Mucosa of stomach (tissue), 1 donor: ENCODE results near the gene CCDC184.

Source experiments
- H3K27me3 ChIP-seq: one replicate; pipeline ENCODE4 v1.7.0; 2013; ENCODE audit warnings: mild to moderate bottlenecking, low read length; ENCODE audit not compliant: control insufficient read depth, insufficient read depth
- H3K36me3 ChIP-seq: one replicate; pipeline ENCODE4 v1.7.0; 2013; ENCODE audit warnings: low read length; ENCODE audit not compliant: control insufficient read depth, insufficient read depth
- H3K4me1 ChIP-seq: one replicate; pipeline ENCODE4 v1.7.0; 2013; ENCODE audit warnings: mild to moderate bottlenecking, low read length; ENCODE audit not compliant: control insufficient read depth, insufficient read depth
- H3K4me3 ChIP-seq: one replicate; pipeline ENCODE4 v1.7.0; 2013; ENCODE audit warnings: low read length
- H3K9ac ChIP-seq: one replicate; pipeline ENCODE4 v1.7.0; 2013; ENCODE audit warnings: mild to moderate bottlenecking, low read length, moderate library complexity
- H3K9me3 ChIP-seq: one replicate; pipeline ENCODE4 v1.7.0; 2013; ENCODE audit warnings: mild to moderate bottlenecking, low read length, moderate library complexity; ENCODE audit not compliant: control insufficient read depth
- donor health status: Pancreatic carcinoma.

The CCDC184 gene

DNA sequence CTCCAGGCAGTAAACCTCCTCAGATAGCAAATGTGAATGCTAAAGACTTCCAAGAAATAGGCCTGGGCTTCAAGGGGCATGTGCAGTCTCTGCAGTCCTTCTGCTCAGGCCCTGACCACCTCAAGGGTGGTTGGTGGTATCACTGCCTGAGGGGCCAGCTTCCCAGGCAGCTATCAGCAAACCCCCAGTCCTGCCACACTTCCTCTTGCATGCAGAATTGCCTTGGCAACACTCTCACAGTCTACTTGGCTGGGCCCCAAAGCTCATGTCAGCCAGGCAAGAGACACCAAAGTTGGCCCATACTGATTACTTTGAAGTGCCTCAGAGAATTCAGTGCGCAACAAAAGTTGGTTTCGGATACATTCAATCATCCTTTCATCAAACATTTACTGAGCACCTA, 22.6 kb upstream of the CCDC184 start:
- Histone ChIP-seq H3K27me3 (no peaks in the 10 kb centered on the region), H3K9ac (no peak overlapping the region), H3K4me1 (no peaks in the 10 kb centered on the region), H3K9me3 (no peaks in the 10 kb centered on the region), H3K36me3 (no peaks in the 10 kb centered on the region), H3K4me3 (no peak overlapping the region)

DNA sequence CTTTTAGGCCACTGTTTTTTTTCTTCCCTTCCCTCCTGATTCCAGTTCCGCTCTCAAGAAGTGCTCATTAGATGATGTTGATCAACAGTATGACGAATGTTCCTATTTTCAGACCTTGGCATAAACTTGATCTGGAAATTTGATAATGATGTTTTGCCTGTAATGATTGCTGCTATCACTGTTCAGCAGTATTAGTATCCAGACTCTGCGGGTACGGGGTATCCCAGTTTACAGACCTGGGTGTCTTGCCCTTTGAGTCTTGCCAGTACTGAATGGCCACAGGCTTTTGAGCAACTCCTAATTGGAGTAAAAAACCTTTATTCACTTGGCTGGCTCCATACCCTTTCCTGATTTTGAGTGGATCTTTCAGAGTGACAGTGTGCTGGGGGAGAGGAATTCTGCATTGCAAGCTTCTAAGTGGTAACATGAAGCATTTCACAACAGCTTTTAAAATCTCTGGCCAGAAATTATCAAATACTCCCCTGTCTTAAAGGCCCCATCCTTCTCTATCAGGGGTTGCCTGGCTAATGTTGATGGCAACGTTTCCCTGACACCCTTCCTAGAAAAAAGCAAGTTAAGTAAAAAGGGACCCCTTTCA, 20.2 kb upstream of the CCDC184 start:
- no peaks in the 10 kb centered on the region for H3K9me3 ChIP-seq
- H3K4me3 ChIP-seq = no peak overlapping the region

DNA sequence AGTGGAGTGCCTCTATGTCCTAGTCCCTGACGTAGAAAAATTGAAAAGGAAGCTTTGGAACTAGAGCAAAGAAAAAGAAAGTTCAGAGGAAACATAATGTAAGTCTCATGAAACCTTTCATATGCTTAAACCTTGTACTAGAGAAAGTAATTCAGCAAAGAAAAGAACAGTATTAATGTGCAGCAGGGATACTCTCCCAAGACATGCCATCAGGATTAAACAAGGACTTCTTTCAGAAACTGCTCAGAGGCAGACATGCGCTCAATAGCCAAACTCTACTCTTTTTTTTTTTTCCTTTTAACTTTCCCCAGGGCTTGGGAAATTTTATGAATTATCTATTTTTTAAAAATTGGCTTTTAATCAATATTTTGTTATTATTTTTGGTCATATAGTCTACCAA, 19.0 kb upstream of the CCDC184 start:
- Histone ChIP-seq H3K36me3 (no peaks in the 10 kb centered on the region), H3K27me3 (no peaks in the 10 kb centered on the region), H3K9ac (no peak overlapping the region), H3K4me1 (no peaks in the 10 kb centered on the region), H3K9me3 (no peaks in the 10 kb centered on the region), H3K4me3 (no peak overlapping the region)

More for the DNA sequence above, 20.2 kb upstream of the CCDC184 start:
- Histone ChIP-seq H3K4me1 (no peaks in the 10 kb centered on the region), H3K27me3 (no peaks in the 10 kb centered on the region), H3K9ac (no peak overlapping the region), H3K36me3 (no peaks in the 10 kb centered on the region)

DNA sequence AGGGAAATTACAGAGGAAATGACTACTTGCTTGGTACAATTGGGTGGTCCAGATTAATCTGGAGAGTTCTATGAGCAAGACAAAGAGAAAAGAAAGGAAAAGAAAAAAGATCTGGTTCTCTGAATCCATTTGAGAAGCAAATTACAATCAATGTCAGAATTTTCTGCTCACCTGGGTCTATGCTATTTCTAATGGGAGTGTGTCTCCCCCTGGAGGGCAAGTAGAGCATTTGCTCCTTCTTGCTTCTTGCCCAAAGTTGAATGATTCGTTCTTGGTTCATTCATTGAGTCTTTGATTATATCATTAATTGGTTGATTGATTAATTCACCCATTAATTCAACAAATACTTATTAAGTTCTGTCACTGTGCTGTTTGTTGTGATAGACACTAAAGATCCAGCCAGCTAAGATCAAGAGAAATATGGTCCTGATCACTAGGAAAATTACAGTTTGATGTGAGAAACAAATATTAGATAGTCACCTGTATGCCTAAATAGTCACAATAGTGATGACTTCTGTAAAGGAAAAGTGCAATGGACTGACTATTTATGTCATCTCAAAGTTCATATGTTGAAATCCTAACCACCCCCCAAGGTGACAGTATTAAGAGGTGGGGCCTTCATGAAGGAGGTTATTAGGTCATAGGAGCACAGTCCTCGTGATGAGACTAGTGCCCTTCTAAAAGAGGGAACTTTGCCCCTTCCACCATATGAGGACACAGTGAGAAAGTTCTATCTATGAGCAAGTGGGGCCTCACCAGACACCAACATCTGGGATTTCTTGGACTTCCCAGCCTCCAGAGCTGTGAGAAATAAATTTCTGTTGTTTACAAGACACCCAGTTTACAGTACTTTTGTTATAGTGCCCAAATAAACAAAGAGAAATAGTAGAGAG, 18.1 kb upstream of the CCDC184 start:
- no peaks in the 10 kb centered on the region for H3K4me1 ChIP-seq
- H3K36me3 ChIP-seq = no peaks in the 10 kb centered on the region
- no peaks in the 10 kb centered on the region for H3K27me3 ChIP-seq
- no peak overlapping the region for H3K4me3 ChIP-seq
- no peak overlapping the region for H3K9ac ChIP-seq
- H3K9me3 ChIP-seq = no peaks in the 10 kb centered on the region

DNA sequence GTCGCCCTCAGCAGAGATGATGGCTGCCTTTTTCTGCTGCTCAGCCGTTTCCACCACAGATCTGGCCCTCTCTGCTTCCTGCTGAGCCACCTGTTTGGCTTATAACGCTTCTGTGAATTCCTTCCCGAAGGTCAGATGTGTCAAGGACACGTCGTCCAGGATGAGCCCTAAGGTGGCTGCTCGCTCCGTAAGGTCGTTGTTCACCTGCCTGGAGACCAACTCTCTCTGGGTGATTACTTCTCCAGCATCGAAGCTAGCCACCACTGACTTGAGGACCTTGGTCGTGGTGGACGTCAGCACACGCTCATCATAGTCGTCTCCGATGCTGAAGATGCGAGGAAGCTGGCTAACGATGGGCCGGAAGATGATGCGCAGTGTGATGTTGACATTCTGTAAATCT, 14.4 kb upstream of the CCDC184 start:
- Histone ChIP-seq H3K9me3 (no peaks in the 10 kb centered on the region), H3K36me3 (no peaks in the 10 kb centered on the region), H3K27me3 (no peaks in the 10 kb centered on the region), H3K4me3 (no peak overlapping the region), H3K4me1 (no peaks in the 10 kb centered on the region), H3K9ac (no peak overlapping the region)

DNA sequence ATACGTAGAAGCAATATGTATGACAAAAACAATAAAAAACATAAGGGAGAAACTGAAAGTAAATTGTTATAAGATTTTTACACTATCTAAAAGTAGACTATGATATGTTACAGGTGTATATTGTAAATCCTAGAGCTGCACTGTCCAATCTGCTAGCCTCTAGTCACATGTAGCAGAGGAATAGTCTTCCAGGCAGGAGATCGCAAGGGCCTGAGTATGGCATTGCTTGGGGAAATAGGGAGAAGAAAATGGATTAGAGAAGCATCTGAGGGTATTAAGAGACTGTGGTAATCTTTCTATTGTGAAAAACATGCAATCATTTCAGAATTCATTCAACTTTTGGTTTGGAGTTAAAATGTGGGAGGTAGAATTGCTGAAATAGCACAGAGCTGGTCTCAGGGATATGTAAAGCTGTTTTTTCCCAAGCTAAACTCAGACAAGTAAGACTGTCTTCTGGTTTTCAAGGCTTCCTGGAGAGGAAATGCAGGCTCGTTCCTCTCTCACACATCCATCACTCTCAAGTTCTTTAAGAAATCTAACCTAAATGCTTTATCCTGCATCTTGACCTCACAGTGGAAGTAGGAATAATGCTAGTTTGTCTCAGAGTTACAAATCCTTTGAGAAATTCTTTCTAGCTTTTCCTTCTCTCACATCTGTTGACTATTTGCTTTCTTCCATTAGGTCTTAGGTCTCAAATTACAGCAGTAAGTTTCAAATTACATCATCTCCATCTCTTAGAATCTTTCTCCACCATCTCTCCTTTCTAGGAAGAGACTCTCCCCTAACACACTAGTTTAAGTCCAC, 7.6 kb upstream of the CCDC184 start:
- peaks cover under 1% of the 10 kb centered on the region for H3K27me3 ChIP-seq
- no peaks in the 10 kb centered on the region for H3K9me3 ChIP-seq
- no peaks in the 10 kb centered on the region for H3K36me3 ChIP-seq
- no peaks in the 10 kb centered on the region for H3K4me1 ChIP-seq
- H3K4me3 ChIP-seq = no peak overlapping the region
- H3K9ac ChIP-seq = no peak overlapping the region

DNA sequence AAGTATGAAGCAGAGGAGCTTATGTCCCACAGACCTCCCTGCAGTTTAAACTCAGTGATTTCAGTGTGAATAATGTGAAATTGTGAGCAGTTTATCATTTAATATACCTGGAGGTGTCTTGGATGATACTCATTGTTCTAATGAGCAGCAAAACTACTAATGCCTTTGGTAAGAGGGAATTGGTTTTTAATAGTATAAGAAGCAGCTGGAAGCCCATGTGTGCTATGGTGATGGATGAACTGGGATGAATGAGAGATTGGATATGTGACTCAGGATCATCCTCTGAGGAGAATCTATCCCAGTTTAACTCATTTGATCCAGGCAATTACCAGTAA, 7.1 kb upstream of the CCDC184 start:
- Histone ChIP-seq H3K4me3 (no peak overlapping the region), H3K4me1 (no peaks in the 10 kb centered on the region), H3K27me3 (peaks cover 7% of the 10 kb centered on the region), H3K36me3 (no peaks in the 10 kb centered on the region), H3K9me3 (no peaks in the 10 kb centered on the region), H3K9ac (no peak overlapping the region)

DNA sequence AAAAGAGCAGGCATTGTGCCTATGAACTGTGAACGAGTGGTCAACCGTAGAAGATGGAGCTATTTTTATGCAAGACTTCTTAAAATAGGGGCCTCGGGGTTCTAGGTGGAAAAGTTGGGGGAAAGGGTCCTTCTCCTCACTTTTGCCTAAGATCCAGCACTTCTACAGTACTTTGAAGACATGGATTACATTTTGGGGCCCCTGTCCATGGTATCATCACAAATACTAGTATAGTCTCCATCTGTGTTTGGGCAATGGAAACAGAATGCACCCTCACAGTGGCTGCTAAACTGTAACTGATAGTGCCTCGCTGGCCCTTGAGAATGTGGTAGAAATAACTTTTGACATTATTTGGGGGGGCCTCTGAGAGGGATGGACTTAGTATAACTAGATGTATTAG, 5.5 kb upstream of the CCDC184 start:
- H3K27me3 ChIP-seq = peaks cover 21% of the 10 kb centered on the region
- H3K9ac ChIP-seq = no peak overlapping the region
- no peaks in the 10 kb centered on the region for H3K9me3 ChIP-seq
- peaks cover 8% of the 10 kb centered on the region for H3K4me1 ChIP-seq
- no peak overlapping the region for H3K4me3 ChIP-seq
- no peaks in the 10 kb centered on the region for H3K36me3 ChIP-seq

DNA sequence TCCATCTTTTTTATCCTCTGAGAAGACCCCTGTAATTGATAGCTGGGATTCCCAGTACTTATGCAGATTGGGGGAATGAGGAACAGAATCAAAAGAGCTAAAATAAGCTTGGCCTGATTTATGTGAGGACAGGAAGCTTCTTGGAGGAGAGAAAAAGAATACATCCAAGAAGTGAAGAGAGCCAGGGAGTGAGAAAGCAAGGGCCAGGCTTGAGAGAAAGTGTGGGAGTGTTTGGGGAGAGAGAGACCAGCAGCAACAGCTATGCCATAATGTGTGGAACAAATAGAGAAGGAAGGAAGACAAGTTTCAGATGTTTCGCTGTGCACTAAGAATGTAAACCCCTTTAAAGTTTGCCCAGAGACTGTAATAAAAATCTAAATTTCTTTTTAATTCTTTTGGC, 4.0 kb upstream of the CCDC184 start:
- Histone ChIP-seq H3K4me3 (no peak overlapping the region), H3K27me3 (peaks cover 36% of the 10 kb centered on the region), H3K36me3 (no peaks in the 10 kb centered on the region)

DNA sequence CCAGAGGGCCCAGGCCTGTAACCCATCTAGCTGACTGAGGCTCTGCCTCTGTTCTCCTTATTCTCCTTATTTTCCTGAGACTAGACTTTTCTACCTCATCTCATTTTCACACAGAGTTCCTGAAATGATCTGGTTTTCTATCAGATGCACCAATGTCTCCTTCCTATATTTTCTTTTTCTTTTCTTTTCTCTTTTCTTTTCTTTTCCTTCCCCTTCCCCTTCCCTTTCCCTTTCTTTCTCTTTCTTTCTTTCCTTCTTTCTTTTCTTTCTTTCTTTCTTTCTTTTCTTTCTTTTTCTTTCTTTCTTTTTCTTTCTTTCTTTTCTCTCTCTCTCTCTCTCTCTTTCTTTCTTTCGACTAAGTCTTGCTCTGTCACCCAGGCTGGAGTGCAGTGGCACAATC, 3.0 kb upstream of the CCDC184 start:
- peaks cover 46% of the 10 kb centered on the region for H3K27me3 ChIP-seq
- H3K4me1 ChIP-seq = peaks cover 8% of the 10 kb centered on the region
- no peak overlapping the region for H3K4me3 ChIP-seq
- no peak overlapping the region for H3K9ac ChIP-seq
- H3K9me3 ChIP-seq = no peaks in the 10 kb centered on the region
- H3K36me3 ChIP-seq = no peaks in the 10 kb centered on the region

More for the DNA sequence above, 4.0 kb upstream of the CCDC184 start:
- Histone ChIP-seq H3K9ac (no peak overlapping the region), H3K4me1 (peaks cover 8% of the 10 kb centered on the region), H3K9me3 (no peaks in the 10 kb centered on the region)

DNA sequence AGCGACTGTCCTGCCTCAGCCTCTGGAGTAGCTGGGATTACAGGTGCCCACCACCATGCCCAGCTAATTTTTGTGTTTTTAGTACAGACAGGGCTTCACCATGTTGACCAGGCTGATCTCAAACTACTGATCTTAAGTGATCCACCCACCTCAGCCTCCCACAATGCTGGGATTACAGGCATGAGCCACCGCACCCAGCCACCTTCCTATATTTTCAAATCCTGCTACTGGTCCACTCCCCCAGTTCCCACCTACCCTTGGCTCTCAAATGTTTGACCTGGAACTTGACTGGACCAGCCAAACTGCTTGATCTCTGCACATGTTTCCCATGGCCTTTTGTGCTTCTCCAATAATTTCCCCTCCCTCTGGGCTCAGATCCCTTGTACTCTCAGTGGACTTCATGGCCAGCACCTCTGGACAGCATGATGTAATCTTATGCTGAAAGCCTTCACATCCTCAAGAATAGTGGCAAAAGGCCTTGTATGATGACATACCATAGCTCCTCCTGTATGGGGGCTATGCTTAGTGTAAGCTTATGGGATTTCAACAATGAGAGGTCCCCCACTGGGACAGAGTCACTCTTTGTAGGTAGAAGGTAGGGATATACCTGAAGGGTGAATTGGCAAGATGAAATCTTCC, 2.5 kb upstream of the CCDC184 start:
- H3K4me3 ChIP-seq = no peak overlapping the region
- peaks cover 49% of the 10 kb centered on the region for H3K27me3 ChIP-seq
- H3K4me1 ChIP-seq = peaks cover 8% of the 10 kb centered on the region
- no peaks in the 10 kb centered on the region for H3K9me3 ChIP-seq
- H3K36me3 ChIP-seq = no peaks in the 10 kb centered on the region
- no peak overlapping the region for H3K9ac ChIP-seq

DNA sequence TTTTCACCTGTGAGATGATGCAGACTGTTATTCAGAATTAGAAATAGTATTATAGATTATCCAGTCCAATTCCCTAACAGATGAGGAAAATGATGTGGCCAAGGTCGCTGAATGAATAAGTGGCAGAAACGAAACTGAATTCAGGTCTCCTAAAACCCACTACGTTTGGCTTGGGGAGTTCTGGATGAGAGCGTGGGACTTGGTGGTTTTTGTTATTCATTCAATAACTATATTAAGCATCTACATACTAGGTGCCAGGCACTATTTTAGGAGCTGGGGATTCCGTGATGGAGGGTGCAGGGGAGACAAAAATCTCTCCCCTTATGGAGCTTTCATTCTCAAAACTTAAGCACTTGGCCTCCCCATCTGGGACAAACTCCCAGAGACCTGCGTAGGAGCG, 813 bp upstream of the CCDC184 start:
- peak overlapping the region; percentile 54 for H3K9ac ChIP-seq
- H3K4me3 ChIP-seq = peak overlapping the region; percentile 47
- peaks cover 8% of the 10 kb centered on the region for H3K4me1 ChIP-seq
- H3K36me3 ChIP-seq = no peaks in the 10 kb centered on the region
- H3K9me3 ChIP-seq = no peaks in the 10 kb centered on the region
- H3K27me3 ChIP-seq = peaks cover 49% of the 10 kb centered on the region
